GM10266 (cell line): ENCODE results near the gene MITF.

Experiments
- DNase-seq: peaks from one replicate; pipeline ENCODE4 v3.0.0; 2012; ENCODE audit errors: extremely low spot score
- CTCF ChIP-seq: IDR thresholded peaks from 2 replicates; pipeline ENCODE4 v1.5.1; 2012; ENCODE audit warnings: mild to moderate bottlenecking, low read depth; ENCODE audit not compliant: control insufficient read depth, insufficient read depth; ENCODE audit errors: missing control alignments

Gene MITF

GRCh38 chr3:69823743-69824142, 84.5 kb downstream of the MITF start:
- no peak for TF ChIP-seq CTCF
- DNase-seq: no peak

GRCh38 chr3:69825446-69825845, 86.2 kb downstream of the MITF start:
- no peak for DNase-seq
- no peak for TF ChIP-seq CTCF

GRCh38 chr3:69827127-69827526, 87.9 kb downstream of the MITF start:
- no peak for DNase-seq
- TF ChIP-seq CTCF: no peak

GRCh38 chr3:69828817-69829216, 89.6 kb downstream of the MITF start:
- TF ChIP-seq CTCF: no peak
- DNase-seq: no peak

- no peak for TF ChIP-seq CTCF
- no peak for DNase-seq
These were observed 90.9 kb downstream of the MITF start for GRCh38 chr3:69830147-69830546.

- DNase-seq: no peak
- TF ChIP-seq CTCF: no peak
These were observed 92.5 kb downstream of the MITF start for GRCh38 chr3:69831737-69832136.

GRCh38 chr3:69833591-69833990, 94.3 kb downstream of the MITF start:
- no peak for TF ChIP-seq CTCF
- no peak for DNase-seq
